ENCODE data around the gene CREG2. TPM values are rescaled to one million over a fixed set of nuclear protein-coding genes. Genes with fewer than 3 reads are reported as not detected.

CREG2 gene
- polyA plus RNA-seq, 1 of the 3 experiments (the other 2 are of a cell fraction), result 1.4 TPM

GRCh38 chr2:101408925-101409324, 21.6 kb upstream of the CREG2 start:
- Histone ChIP-seq H3K27ac (ENCODE audit: low read depth in 2 of 2, low read length in 1 of 2) (no peak overlapping the region), H3F3A (replicated peaks; ENCODE audit: insufficient read depth) (no peaks in the 10 kb centered on the region), H2AFZ (ENCODE audit: low read depth) (no peak overlapping the region), H3K9ac (no peak overlapping the region), H3K27me3 (ENCODE audit: insufficient read depth) (no peaks in the 10 kb centered on the region), H3K9me3 (no peaks in the 10 kb centered on the region), H3K9me2 (no peaks in the 10 kb centered on the region), H3K36me3 (replicated peaks in 1 of 2; ENCODE audit: control insufficient read depth in 1 of 2, insufficient read depth in 2 of 2, low read length in 1 of 2) (no peaks in the 10 kb centered on the region), H3K4me3 (ENCODE audit: low read depth in 2 of 2, low read length in 1 of 2) (no peak overlapping the region), H4K20me1 (ENCODE audit: insufficient read depth) (no peaks in the 10 kb centered on the region), H3K79me2 (ENCODE audit: insufficient read depth) (no peaks in the 10 kb centered on the region), H3K4me1 (ENCODE audit: control insufficient read depth in 1 of 2, insufficient read depth in 2 of 2, low read depth in 1 of 2, low read length in 1 of 2) (peaks cover 0 to 12% of the 10 kb centered on the region in 2 experiments; a peak in 1 of 4 replicates), H3K4me2 (no peak overlapping the region)
- 86% methylated on average over 6 of the region's 6 CpGs for WGBS (ENCODE audit: low lambda C conversion rate)
- ChIA-PET CTCF (interaction anchor here (1.2 to 3.1 kb wide), 4 partner anchors 10 to 67 kb away, joined by 3 to 15 read pairs (median 4); no protein-coding TSS in a partner anchor), POLR2A (no interaction called here)
- no peak for TF ChIP-seq POLR2AphosphoS5 (IDR thresholded peaks at IDR 0.05; ENCODE audit: low read depth, low read length)
- TF ChIP-seq GATA2 (CRISPR knock-in tag; IDR thresholded peaks at IDR 0.05), result no peak
- no peak for TF ChIP-seq NFIC (IDR thresholded peaks at IDR 0.05; ENCODE audit: borderline replicate concordance)
- DNase-seq, result no peak

DNA sequence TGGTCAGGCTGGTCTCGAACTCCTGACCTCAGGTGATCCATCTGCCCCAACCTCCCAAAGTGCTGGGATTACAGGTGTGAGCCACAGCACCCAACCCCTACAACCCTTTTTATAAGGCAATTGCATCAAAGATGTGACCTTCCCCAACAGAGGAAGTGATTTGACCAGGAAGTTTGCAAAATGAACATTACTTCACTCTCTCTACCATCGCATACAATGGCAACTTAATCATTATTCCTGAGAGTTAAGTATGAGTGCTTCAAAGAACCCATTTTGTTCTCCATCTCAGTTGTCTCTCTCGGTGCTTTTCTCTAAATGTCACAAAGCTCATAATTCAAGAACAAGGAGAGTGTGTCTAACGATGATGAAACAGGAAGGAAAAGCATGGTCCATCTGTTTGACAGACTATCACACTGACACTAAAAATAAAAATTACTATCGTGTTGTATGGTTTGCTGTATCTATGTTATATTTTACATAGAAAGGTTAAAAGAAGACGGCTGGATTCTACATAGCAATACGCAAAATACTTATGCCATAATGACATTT, 18.1 kb upstream of the CREG2 start:
- no peak for DNase-seq
- Histone ChIP-seq H3K79me2 (ENCODE audit: insufficient read depth) (no peaks in the 10 kb centered on the region), H3F3A (replicated peaks; ENCODE audit: insufficient read depth) (no peaks in the 10 kb centered on the region), H3K27ac (ENCODE audit: low read depth in 2 of 2, low read length in 1 of 2) (no peak overlapping the region), H3K9me3 (no peaks in the 10 kb centered on the region), H4K20me1 (ENCODE audit: insufficient read depth) (no peaks in the 10 kb centered on the region), H3K9me2 (no peaks in the 10 kb centered on the region), H3K27me3 (ENCODE audit: insufficient read depth) (no peaks in the 10 kb centered on the region), H3K4me2 (no peak overlapping the region), H3K4me1 (ENCODE audit: control insufficient read depth in 1 of 2, insufficient read depth in 2 of 2, low read depth in 1 of 2, low read length in 1 of 2) (no peaks in the 10 kb centered on the region), H3K36me3 (replicated peaks in 1 of 2; ENCODE audit: control insufficient read depth in 1 of 2, insufficient read depth in 2 of 2, low read length in 1 of 2) (no peaks in the 10 kb centered on the region), H2AFZ (ENCODE audit: low read depth) (no peak overlapping the region), H3K4me3 (ENCODE audit: low read depth in 2 of 2, low read length in 1 of 2) (no peak overlapping the region), H3K9ac (no peak overlapping the region)
- ChIA-PET POLR2A (no interaction called here), CTCF (interaction anchor here (0.8 to 1.0 kb wide), 2 partner anchors 8 to 18 kb away, joined by 3 read pairs; partner anchors contain the start of gene CREG2)
- WGBS (ENCODE audit: low lambda C conversion rate), result 77% methylated on average over 7 of the region's 7 CpGs
- TF ChIP-seq CHD2 (IDR thresholded peaks at IDR 0.05; ENCODE audit: low read length, partially characterized antibody) (no peak), ZBTB33 (IDR thresholded peaks at IDR 0.05; ENCODE audit: borderline replicate concordance, low read depth) (no peak), YY1 (IDR thresholded peaks at IDR 0.05; ENCODE audit: low read depth) (no peak), EP300 (IDR thresholded peaks at IDR 0.05; ENCODE audit: borderline replicate concordance in 1 of 2, low read depth in 1 of 2, low read length in 1 of 2) (no peak), RXRA (IDR thresholded peaks at IDR 0.05; ENCODE audit: borderline replicate concordance, low read depth) (no peak), JUND (IDR thresholded peaks at IDR 0.05) (no peak), MAX (IDR thresholded peaks at IDR 0.05; ENCODE audit: low read depth) (no peak), MXI1 (IDR thresholded peaks at IDR 0.05; ENCODE audit: low read depth, low read length) (no peak), EZH2phosphoT487 (IDR thresholded peaks at IDR 0.05; ENCODE audit: borderline replicate concordance, low read depth) (no peak), REST (IDR thresholded peaks at IDR 0.05; ENCODE audit: low read depth, low read length) (no peak)
